KOPT-K1 (cell line): ENCODE measurements around the gene CCR5AS.
A peak's percentile ranks its signal among the peaks of the same experiment; 100 is the strongest.
"Not testable (repeated sequence)": the region's sequence is repeated elsewhere in the genome, so short reads cannot be mapped to it uniquely, and the experiment has no call there.

Experiments used
- H3K27ac ChIP-seq: fragments of 200-600 bp; sonication (generic); 2 replicates; pipeline ENCODE4 v1.5.1; 2016; ENCODE audit warnings: antibody characterized with exemption, mild to moderate bottlenecking, low read depth, low read length; ENCODE audit not compliant: poor library complexity, severe bottlenecking
- H3K36me3 ChIP-seq: fragments of 200-600 bp; sonication (generic); 2 replicates; pipeline ENCODE4 v1.5.1; 2017; ENCODE audit warnings: antibody characterized with exemption, mild to moderate bottlenecking, low read length, moderate library complexity; ENCODE audit not compliant: insufficient read depth
- H3K9me3 ChIP-seq: fragments of 200-600 bp; sonication (generic); 2 replicates; pipeline ENCODE4 v1.5.1; 2017; ENCODE audit warnings: antibody characterized with exemption, low read length, mild to moderate bottlenecking; ENCODE audit not compliant: insufficient read depth, poor library complexity, severe bottlenecking

CCR5AS gene

GRCh38 chr3:46435081-46435726 lies 28.3 kb upstream of the CCR5AS start:
- H3K27ac ChIP-seq = no peak overlapping the region
- H3K9me3 ChIP-seq = peaks cover 22% of the 10 kb centered on the region
- no peaks in the 10 kb centered on the region for H3K36me3 ChIP-seq

GRCh38 chr3:46433841-46434240 lies 27.0 kb upstream of the CCR5AS start:
- Histone ChIP-seq H3K27ac (peak overlapping the region; percentile 44), H3K9me3 (peaks cover 22% of the 10 kb centered on the region), H3K36me3 (no peaks in the 10 kb centered on the region)

GRCh38 chr3:46433118-46433517 lies 26.3 kb upstream of the CCR5AS start:
- Histone ChIP-seq H3K27ac (peak overlapping the region; percentile 44), H3K9me3 (peaks cover 22% of the 10 kb centered on the region)
- not testable (repeated sequence) for H3K36me3 ChIP-seq

- not testable (repeated sequence) for H3K36me3 ChIP-seq, H3K27ac ChIP-seq
- H3K9me3 ChIP-seq = peaks cover 22% of the 10 kb centered on the region
Observed at GRCh38 chr3:46431905-46432304, 25.0 kb upstream of the CCR5AS start.

- H3K36me3 ChIP-seq, H3K27ac ChIP-seq: not testable (repeated sequence)
- H3K9me3 ChIP-seq = peaks cover 22% of the 10 kb centered on the region
Observed at GRCh38 chr3:46430879-46431278, 24.0 kb upstream of the CCR5AS start.

- Histone ChIP-seq H3K36me3 (no peaks in the 10 kb centered on the region), H3K27ac (no peak overlapping the region), H3K9me3 (peaks cover 22% of the 10 kb centered on the region)
Observed at GRCh38 chr3:46429671-46430070, 22.8 kb upstream of the CCR5AS start.

GRCh38 chr3:46429250-46429649 lies 22.4 kb upstream of the CCR5AS start:
- Histone ChIP-seq H3K9me3 (peaks cover 22% of the 10 kb centered on the region), H3K36me3 (no peaks in the 10 kb centered on the region), H3K27ac (no peak overlapping the region)

GRCh38 chr3:46427916-46428833 lies 21.3 kb upstream of the CCR5AS start:
- Histone ChIP-seq H3K9me3 (peaks cover 21% of the 10 kb centered on the region), H3K27ac (no peak overlapping the region), H3K36me3 (no peaks in the 10 kb centered on the region)

GRCh38 chr3:46427404-46427803 lies 20.5 kb upstream of the CCR5AS start:
- H3K27ac ChIP-seq, H3K36me3 ChIP-seq: not testable (repeated sequence)
- peaks cover 14% of the 10 kb centered on the region for H3K9me3 ChIP-seq

- not testable (repeated sequence) for H3K9me3 ChIP-seq, H3K36me3 ChIP-seq
- H3K27ac ChIP-seq = peak overlapping the region; percentile 19
Observed at GRCh38 chr3:46426476-46426875, 19.6 kb upstream of the CCR5AS start.

GRCh38 chr3:46423588-46423987 lies 16.7 kb upstream of the CCR5AS start:
- H3K27ac ChIP-seq = no peak overlapping the region
- H3K36me3 ChIP-seq = no peaks in the 10 kb centered on the region
- H3K9me3 ChIP-seq = no peaks in the 10 kb centered on the region

- Histone ChIP-seq H3K9me3 (no peaks in the 10 kb centered on the region), H3K36me3 (no peaks in the 10 kb centered on the region), H3K27ac (no peak overlapping the region)
Observed at GRCh38 chr3:46422617-46423016, 15.8 kb upstream of the CCR5AS start.

GRCh38 chr3:46420931-46421330 lies 14.1 kb upstream of the CCR5AS start:
- Histone ChIP-seq H3K9me3 (no peaks in the 10 kb centered on the region), H3K27ac (no peak overlapping the region), H3K36me3 (no peaks in the 10 kb centered on the region)

- no peaks in the 10 kb centered on the region for H3K36me3 ChIP-seq
- no peaks in the 10 kb centered on the region for H3K9me3 ChIP-seq
- no peak overlapping the region for H3K27ac ChIP-seq
Observed at GRCh38 chr3:46419816-46420215, 12.9 kb upstream of the CCR5AS start.

- no peak overlapping the region for H3K27ac ChIP-seq
- no peaks in the 10 kb centered on the region for H3K36me3 ChIP-seq
- H3K9me3 ChIP-seq = no peaks in the 10 kb centered on the region
Observed at GRCh38 chr3:46417841-46418611, 11.2 kb upstream of the CCR5AS start.
